Ascending aorta (tissue), 2 donors: ENCODE data around the gene GRIK2. TPM values are rescaled to one million over a fixed set of nuclear protein-coding genes. Genes with fewer than 3 reads are reported as not detected.

Experiments used
- DNase-seq, 2 donors: peaks; one replicate each; pipeline ENCODE4 v3.0.0-alpha.2; 2019; ENCODE audit warnings: low spot score in 2 of 2
- H3K27ac ChIP-seq, 2 donors: fragments of 200-600 bp; sonication (generic); one replicate each; pipeline ENCODE4 v1.5.1; 2016 to 2017; ENCODE audit warnings: mild to moderate bottlenecking in 1 of 2
- H3K27me3 ChIP-seq: fragments of 200-600 bp; sonication (generic); one replicate; pipeline ENCODE4 v1.5.1; 2017
- H3K36me3 ChIP-seq, 2 donors: fragments of 200-600 bp; sonication (generic); one replicate each; pipeline ENCODE4 v1.5.1; 2016
- H3K4me1 ChIP-seq, 2 donors: fragments of 200-600 bp; sonication (generic); one replicate each; pipeline ENCODE4 v1.5.1; 2016 to 2017; ENCODE audit warnings: mild to moderate bottlenecking in 1 of 2
- H3K4me3 ChIP-seq, 2 donors: fragments of 200-600 bp; sonication (generic); one replicate each; pipeline ENCODE4 v1.5.1; 2016 to 2017; ENCODE audit warnings: mild to moderate bottlenecking in 1 of 2
- H3K9me3 ChIP-seq, 2 donors: fragments of 200-600 bp; sonication (generic); one replicate each; pipeline ENCODE4 v1.5.1; 2016
- CTCF ChIP-seq, 3 experiments: fragments of 200-600 bp in 2 of 3; fragments of 450-650 bp in 1 of 3; sonication (generic) in 2 of 3; IDR thresholded peaks; one replicate each; pipeline ENCODE4 v1.5.1; 2016 to 2019; ENCODE audit warnings: antibody characterized with exemption in 3 of 3, mild to moderate bottlenecking in 1 of 3, moderate library complexity in 1 of 3
- intact Hi-C: fragments of 100-400 bp; cut with DNase I; formaldehyde crosslinking; loops from one replicate; pipeline ENCODE4 v1.15.1; 2023
- total RNA-seq: library from RNA; depleted of rRNA; stranded (reverse); fragments of >200 nt; gene quantifications from one replicate; pipeline ENCODE4 v1.1.0, GENCODE V29; 2016

GRIK2 gene
- total RNA-seq, 1 donor from 2014 or later: not detected

GRCh38 chr6:101826678-101827077 lies 433.2 kb downstream of the GRIK2 start:
- Histone ChIP-seq H3K9me3 (no peaks in the 10 kb centered on the region), H3K36me3 (no peaks in the 10 kb centered on the region), H3K4me3 (no peak overlapping the region), H3K4me1 (no peaks in the 10 kb centered on the region), H3K27ac (no peak overlapping the region), H3K27me3 (no peaks in the 10 kb centered on the region)
- intact Hi-C loops: no loop called here
- DNase-seq: no peak
- no peak for TF ChIP-seq CTCF (IDR thresholded peaks at IDR 0.05)

GRCh38 chr6:101830501-101831031 lies 437.1 kb downstream of the GRIK2 start:
- no peaks in the 10 kb centered on the region for H3K36me3 ChIP-seq
- no peaks in the 10 kb centered on the region for H3K9me3 ChIP-seq
- no peak overlapping the region for H3K27ac ChIP-seq
- H3K4me3 ChIP-seq: no peak overlapping the region
- no peaks in the 10 kb centered on the region for H3K4me1 ChIP-seq
- H3K27me3 ChIP-seq: no peaks in the 10 kb centered on the region
- TF ChIP-seq CTCF (IDR thresholded peaks at IDR 0.05): no peak
- intact Hi-C loops: no loop called here
- DNase-seq: no peak

GRCh38 chr6:101832371-101832770 lies 438.9 kb downstream of the GRIK2 start:
- H3K4me3 ChIP-seq: no peak overlapping the region

GRCh38 chr6:101840100-101840499 lies 446.6 kb downstream of the GRIK2 start:
- no peak for TF ChIP-seq CTCF (IDR thresholded peaks at IDR 0.05)
- no peak for DNase-seq
- no peaks in the 10 kb centered on the region for H3K4me1 ChIP-seq

More at GRCh38 chr6:101832371-101832770, 438.9 kb downstream of the GRIK2 start:
- Histone ChIP-seq H3K36me3 (no peaks in the 10 kb centered on the region), H3K9me3 (no peaks in the 10 kb centered on the region), H3K4me1 (no peaks in the 10 kb centered on the region), H3K27me3 (no peaks in the 10 kb centered on the region), H3K27ac (no peak overlapping the region)
- no peak for TF ChIP-seq CTCF (IDR thresholded peaks at IDR 0.05)
- intact Hi-C loops: no loop called here
- DNase-seq: no peak

GRCh38 chr6:101845172-101845571 lies 451.7 kb downstream of the GRIK2 start:
- DNase-seq: no peak
- no peak for TF ChIP-seq CTCF (IDR thresholded peaks at IDR 0.05)
- intact Hi-C loops: no loop called here
- Histone ChIP-seq H3K4me1 (no peaks in the 10 kb centered on the region), H3K4me3 (no peak overlapping the region), H3K27ac (no peak overlapping the region), H3K9me3 (no peaks in the 10 kb centered on the region), H3K36me3 (no peaks in the 10 kb centered on the region), H3K27me3 (no peaks in the 10 kb centered on the region)

More at GRCh38 chr6:101840100-101840499, 446.6 kb downstream of the GRIK2 start:
- no peaks in the 10 kb centered on the region for H3K9me3 ChIP-seq
- no peak overlapping the region for H3K27ac ChIP-seq
- H3K27me3 ChIP-seq: no peaks in the 10 kb centered on the region
- no peak overlapping the region for H3K4me3 ChIP-seq
- no peaks in the 10 kb centered on the region for H3K36me3 ChIP-seq
- intact Hi-C loops: no loop called here

- Histone ChIP-seq H3K4me1 (no peaks in the 10 kb centered on the region), H3K36me3 (no peaks in the 10 kb centered on the region), H3K9me3 (no peaks in the 10 kb centered on the region), H3K27ac (no peak overlapping the region), H3K4me3 (no peak overlapping the region), H3K27me3 (no peaks in the 10 kb centered on the region)
- intact Hi-C loops: no loop called here
- DNase-seq: no peak
- no peak for TF ChIP-seq CTCF (IDR thresholded peaks at IDR 0.05)
Observed at GRCh38 chr6:101845621-101846020, 452.1 kb downstream of the GRIK2 start.
